GM23338 (cell line): ENCODE results near the gene LAP3. TPM values are rescaled to one million over a fixed set of nuclear protein-coding genes. Genes with fewer than 3 reads are reported as not detected.
"Not testable (repeated sequence)": the region's sequence is repeated elsewhere in the genome, so short reads cannot be mapped to it uniquely, and the experiment has no call there.

Experiments
- ATAC-seq: fragments of 200-7000 bp; cut with Tn5 transposase; 3 replicates; pipeline ENCODE4 v1.9.1; 2020
- DNase-seq: peaks from one replicate; pipeline ENCODE4 v3.0.0-alpha.2; 2015; ENCODE audit warnings: low spot score
- H2AFZ ChIP-seq: fragments of 200-600 bp; sonication (generic); 2 replicates; pipeline ENCODE4 v1.8.0; 2016; ENCODE audit warnings: antibody characterized with exemption, mild to moderate bottlenecking, moderate library complexity
- H3F3A ChIP-seq: fragments of 200-600 bp; sonication (generic); replicated peaks from 2 replicates; pipeline ENCODE4 v1.8.0; 2017; ENCODE audit warnings: antibody characterized with exemption, mixed run types, low read depth
- H3K27ac ChIP-seq: fragments of 200-600 bp; sonication (generic); 2 replicates; pipeline ENCODE4 v1.6.1; 2016; ENCODE audit warnings: low read depth
- H3K27me3 ChIP-seq: fragments of 200-600 bp; sonication (generic); 2 replicates; pipeline ENCODE4 v1.8.0; 2016; ENCODE audit warnings: mild to moderate bottlenecking, mixed run types, moderate library complexity; ENCODE audit not compliant: insufficient read depth
- H3K36me3 ChIP-seq: fragments of 200-600 bp; sonication (generic); 2 replicates; pipeline ENCODE4 v1.8.0; 2016; ENCODE audit warnings: mild to moderate bottlenecking; ENCODE audit not compliant: insufficient read depth
- H3K4me1 ChIP-seq: fragments of 200-600 bp; sonication (generic); 2 replicates; pipeline ENCODE4 v1.8.0; 2016; ENCODE audit warnings: mild to moderate bottlenecking, moderate library complexity; ENCODE audit not compliant: insufficient read depth
- H3K4me2 ChIP-seq: fragments of 200-600 bp; sonication (generic); 2 replicates; pipeline ENCODE4 v1.7.1; 2017; ENCODE audit warnings: mixed run types
- H3K4me3 ChIP-seq: fragments of 200-600 bp; sonication (generic); 2 replicates; pipeline ENCODE4 v1.6.1; 2016; ENCODE audit warnings: mixed run types
- H3K79me2 ChIP-seq: fragments of 200-600 bp; sonication (generic); replicated peaks from 2 replicates; pipeline ENCODE4 v1.8.0; 2017; ENCODE audit warnings: mild to moderate bottlenecking; ENCODE audit not compliant: insufficient read depth
- H3K9me2 ChIP-seq: fragments of 200-600 bp; sonication (generic); 2 replicates; pipeline ENCODE4 v1.8.0; 2017; ENCODE audit not compliant: insufficient read depth
- H4K20me1 ChIP-seq: fragments of 200-600 bp; sonication (generic); replicated peaks from 2 replicates; pipeline ENCODE4 v1.8.0; 2017; ENCODE audit warnings: mild to moderate bottlenecking; ENCODE audit not compliant: insufficient read depth
- H3K27ac Mint-ChIP-seq: 2 replicates; pipeline ENCODE4 v1.8.0; 2020; ENCODE audit warnings: inconsistent platforms, mild to moderate bottlenecking, moderate library complexity, mixed read lengths
- H3K27me3 Mint-ChIP-seq: 3 replicates; pipeline ENCODE4 v1.8.0; 2022; ENCODE audit warnings: low read depth, mild to moderate bottlenecking, moderate library complexity, mixed read lengths, inconsistent platforms; ENCODE audit not compliant: insufficient read depth, poor library complexity
- H3K36me3 Mint-ChIP-seq: 3 replicates; pipeline ENCODE4 v1.8.0; 2021; ENCODE audit warnings: low read depth, mild to moderate bottlenecking, inconsistent platforms, moderate library complexity, mixed read lengths
- H3K4me1 Mint-ChIP-seq: 3 replicates; pipeline ENCODE4 v1.8.0; 2020; ENCODE audit warnings: mild to moderate bottlenecking, inconsistent platforms, mixed read lengths
- H3K4me3 Mint-ChIP-seq: 3 replicates; pipeline ENCODE4 v1.8.0; 2021; ENCODE audit warnings: moderate library complexity, mild to moderate bottlenecking, inconsistent platforms, mixed read lengths
- H3K9me3 Mint-ChIP-seq: 3 replicates; pipeline ENCODE4 v1.8.0; 2020; ENCODE audit warnings: moderate library complexity, mild to moderate bottlenecking, inconsistent platforms, mixed read lengths
- EZH2 ChIP-seq: fragments of 200-600 bp; sonication (generic); IDR thresholded peaks from one replicate; pipeline ENCODE4 v1.8.0; 2017; ENCODE audit warnings: antibody characterized with exemption, mild to moderate bottlenecking, low read depth; ENCODE audit not compliant: unreplicated experiment
- JUNB ChIP-seq: IDR thresholded peaks from one replicate; pipeline ENCODE4 v1.6.1; 2016; ENCODE audit warnings: antibody characterized with exemption; ENCODE audit not compliant: unreplicated experiment
- NANOG ChIP-seq: IDR thresholded peaks from 2 replicates; pipeline ENCODE4 v1.6.1; 2016; ENCODE audit warnings: antibody characterized with exemption, borderline replicate concordance
- ZNF114 ChIP-seq: fragments of 250-450 bp; sonication (Bioruptor Pico); IDR thresholded peaks from 2 replicates; pipeline ENCODE4 v1.5.0; 2020; ENCODE audit warnings: mild to moderate bottlenecking, moderate library complexity
- ZNF331 ChIP-seq: fragments of 250-450 bp; sonication (Bioruptor Pico); IDR thresholded peaks from 2 replicates; pipeline ENCODE4 v1.5.0; 2020; ENCODE audit warnings: low read depth, mild to moderate bottlenecking, moderate library complexity
- polyA plus RNA-seq: library from polyadenylated mRNA; unstranded; fragments of >200 nt; fragmentation: Nextera tagmentation; extraction: Ambion mirVana; gene quantifications from 2 replicates; pipeline ENCODE4 v1.2.1, GENCODE V29; 2016
- total RNA-seq: library from RNA; depleted of rRNA; stranded (reverse); fragments of >200 nt; shearing (Covaris generic); gene quantifications from 2 replicates; pipeline ENCODE4 v1.2.3, GENCODE V29; 2014
- TF ChIP-seq, protein P1 (sequence below): fragments of 250-450 bp; sonication (Bioruptor Pico); IDR thresholded peaks from 2 replicates; pipeline ENCODE4 v1.5.0; 2020; ENCODE audit warnings: mild to moderate bottlenecking, moderate library complexity
- TF ChIP-seq, protein P2 (sequence below): IDR thresholded peaks from one replicate; pipeline ENCODE4 v1.6.1; 2018; ENCODE audit warnings: antibody characterized with exemption; ENCODE audit not compliant: unreplicated experiment

Gene LAP3
- total and polyA plus RNA-seq, 2 experiments from 2014 or later: 28.6 to 63.6 TPM

DNA sequence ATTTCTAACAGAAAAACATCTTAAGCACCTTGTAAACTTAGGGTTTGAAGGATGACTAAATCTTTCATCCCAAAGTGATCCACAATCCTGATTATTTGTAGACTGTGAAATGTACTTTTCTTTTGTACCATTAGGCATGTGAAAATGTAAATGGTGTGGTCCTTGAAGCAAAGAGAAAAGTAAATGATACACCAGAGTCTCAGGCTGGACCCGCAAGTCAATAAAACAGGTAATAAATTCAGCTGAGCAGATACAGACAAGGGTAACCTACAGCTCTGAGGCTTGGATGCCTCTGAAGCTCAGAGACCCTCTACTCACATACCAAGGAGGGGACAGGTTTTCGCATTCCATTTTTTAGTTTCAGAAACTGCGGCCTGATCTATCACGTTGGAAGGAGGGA lies 2.8 kb upstream of the LAP3 start:
- no peak overlapping the region for H3K4me3 ChIP-seq
- TF ChIP-seq JUNB: no peak
- TF ChIP-seq, protein P1, sequence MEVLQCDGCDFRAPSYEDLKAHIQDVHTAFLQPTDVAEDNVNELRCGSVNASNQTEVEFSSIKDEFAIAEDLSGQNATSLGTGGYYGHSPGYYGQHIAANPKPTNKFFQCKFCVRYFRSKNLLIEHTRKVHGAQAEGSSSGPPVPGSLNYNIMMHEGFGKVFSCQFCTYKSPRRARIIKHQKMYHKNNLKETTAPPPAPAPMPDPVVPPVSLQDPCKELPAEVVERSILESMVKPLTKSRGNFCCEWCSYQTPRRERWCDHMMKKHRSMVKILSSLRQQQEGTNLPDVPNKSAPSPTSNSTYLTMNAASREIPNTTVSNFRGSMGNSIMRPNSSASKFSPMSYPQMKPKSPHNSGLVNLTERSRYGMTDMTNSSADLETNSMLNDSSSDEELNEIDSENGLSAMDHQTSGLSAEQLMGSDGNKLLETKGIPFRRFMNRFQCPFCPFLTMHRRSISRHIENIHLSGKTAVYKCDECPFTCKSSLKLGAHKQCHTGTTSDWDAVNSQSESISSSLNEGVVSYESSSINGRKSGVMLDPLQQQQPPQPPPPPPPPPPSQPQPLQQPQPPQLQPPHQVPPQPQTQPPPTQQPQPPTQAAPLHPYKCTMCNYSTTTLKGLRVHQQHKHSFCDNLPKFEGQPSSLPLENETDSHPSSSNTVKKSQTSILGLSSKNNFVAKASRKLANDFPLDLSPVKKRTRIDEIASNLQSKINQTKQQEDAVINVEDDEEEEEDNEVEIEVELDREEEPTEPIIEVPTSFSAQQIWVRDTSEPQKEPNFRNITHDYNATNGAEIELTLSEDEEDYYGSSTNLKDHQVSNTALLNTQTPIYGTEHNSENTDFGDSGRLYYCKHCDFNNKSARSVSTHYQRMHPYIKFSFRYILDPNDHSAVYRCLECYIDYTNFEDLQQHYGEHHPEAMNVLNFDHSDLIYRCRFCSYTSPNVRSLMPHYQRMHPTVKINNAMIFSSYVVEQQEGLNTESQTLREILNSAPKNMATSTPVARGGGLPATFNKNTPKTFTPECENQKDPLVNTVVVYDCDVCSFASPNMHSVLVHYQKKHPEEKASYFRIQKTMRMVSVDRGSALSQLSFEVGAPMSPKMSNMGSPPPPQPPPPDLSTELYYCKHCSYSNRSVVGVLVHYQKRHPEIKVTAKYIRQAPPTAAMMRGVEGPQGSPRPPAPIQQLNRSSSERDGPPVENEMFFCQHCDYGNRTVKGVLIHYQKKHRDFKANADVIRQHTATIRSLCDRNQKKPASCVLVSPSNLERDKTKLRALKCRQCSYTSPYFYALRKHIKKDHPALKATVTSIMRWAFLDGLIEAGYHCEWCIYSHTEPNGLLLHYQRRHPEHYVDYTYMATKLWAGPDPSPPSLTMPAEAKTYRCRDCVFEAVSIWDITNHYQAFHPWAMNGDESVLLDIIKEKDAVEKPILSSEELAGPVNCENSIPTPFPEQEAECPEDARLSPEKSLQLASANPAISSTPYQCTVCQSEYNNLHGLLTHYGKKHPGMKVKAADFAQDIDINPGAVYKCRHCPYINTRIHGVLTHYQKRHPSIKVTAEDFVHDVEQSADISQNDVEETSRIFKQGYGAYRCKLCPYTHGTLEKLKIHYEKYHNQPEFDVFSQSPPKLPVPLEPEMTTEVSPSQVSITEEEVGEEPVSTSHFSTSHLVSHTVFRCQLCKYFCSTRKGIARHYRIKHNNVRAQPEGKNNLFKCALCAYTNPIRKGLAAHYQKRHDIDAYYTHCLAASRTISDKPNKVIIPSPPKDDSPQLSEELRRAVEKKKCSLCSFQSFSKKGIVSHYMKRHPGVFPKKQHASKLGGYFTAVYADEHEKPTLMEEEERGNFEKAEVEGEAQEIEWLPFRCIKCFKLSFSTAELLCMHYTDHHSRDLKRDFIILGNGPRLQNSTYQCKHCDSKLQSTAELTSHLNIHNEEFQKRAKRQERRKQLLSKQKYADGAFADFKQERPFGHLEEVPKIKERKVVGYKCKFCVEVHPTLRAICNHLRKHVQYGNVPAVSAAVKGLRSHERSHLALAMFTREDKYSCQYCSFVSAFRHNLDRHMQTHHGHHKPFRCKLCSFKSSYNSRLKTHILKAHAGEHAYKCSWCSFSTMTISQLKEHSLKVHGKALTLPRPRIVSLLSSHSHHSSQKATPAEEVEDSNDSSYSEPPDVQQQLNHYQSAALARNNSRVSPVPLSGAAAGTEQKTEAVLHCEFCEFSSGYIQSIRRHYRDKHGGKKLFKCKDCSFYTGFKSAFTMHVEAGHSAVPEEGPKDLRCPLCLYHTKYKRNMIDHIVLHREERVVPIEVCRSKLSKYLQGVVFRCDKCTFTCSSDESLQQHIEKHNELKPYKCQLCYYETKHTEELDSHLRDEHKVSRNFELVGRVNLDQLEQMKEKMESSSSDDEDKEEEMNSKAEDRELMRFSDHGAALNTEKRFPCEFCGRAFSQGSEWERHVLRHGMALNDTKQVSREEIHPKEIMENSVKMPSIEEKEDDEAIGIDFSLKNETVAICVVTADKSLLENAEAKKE: no peak
- TF ChIP-seq NANOG: no peak
- TF ChIP-seq, protein P2, sequence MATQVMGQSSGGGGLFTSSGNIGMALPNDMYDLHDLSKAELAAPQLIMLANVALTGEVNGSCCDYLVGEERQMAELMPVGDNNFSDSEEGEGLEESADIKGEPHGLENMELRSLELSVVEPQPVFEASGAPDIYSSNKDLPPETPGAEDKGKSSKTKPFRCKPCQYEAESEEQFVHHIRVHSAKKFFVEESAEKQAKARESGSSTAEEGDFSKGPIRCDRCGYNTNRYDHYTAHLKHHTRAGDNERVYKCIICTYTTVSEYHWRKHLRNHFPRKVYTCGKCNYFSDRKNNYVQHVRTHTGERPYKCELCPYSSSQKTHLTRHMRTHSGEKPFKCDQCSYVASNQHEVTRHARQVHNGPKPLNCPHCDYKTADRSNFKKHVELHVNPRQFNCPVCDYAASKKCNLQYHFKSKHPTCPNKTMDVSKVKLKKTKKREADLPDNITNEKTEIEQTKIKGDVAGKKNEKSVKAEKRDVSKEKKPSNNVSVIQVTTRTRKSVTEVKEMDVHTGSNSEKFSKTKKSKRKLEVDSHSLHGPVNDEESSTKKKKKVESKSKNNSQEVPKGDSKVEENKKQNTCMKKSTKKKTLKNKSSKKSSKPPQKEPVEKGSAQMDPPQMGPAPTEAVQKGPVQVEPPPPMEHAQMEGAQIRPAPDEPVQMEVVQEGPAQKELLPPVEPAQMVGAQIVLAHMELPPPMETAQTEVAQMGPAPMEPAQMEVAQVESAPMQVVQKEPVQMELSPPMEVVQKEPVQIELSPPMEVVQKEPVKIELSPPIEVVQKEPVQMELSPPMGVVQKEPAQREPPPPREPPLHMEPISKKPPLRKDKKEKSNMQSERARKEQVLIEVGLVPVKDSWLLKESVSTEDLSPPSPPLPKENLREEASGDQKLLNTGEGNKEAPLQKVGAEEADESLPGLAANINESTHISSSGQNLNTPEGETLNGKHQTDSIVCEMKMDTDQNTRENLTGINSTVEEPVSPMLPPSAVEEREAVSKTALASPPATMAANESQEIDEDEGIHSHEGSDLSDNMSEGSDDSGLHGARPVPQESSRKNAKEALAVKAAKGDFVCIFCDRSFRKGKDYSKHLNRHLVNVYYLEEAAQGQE: no peak
- no peak for TF ChIP-seq ZNF331 (CRISPR knock-in tag)
- TF ChIP-seq ZNF114 (CRISPR knock-in tag): no peak
- TF ChIP-seq EZH2: no peak
- H4K20me1 ChIP-seq: 0 out of 2 replicates have a peak, but pooled peaks cover 6% of the 10 kb centered on the region
- peaks cover 3% of the 10 kb centered on the region; the same call in 1 of the 2 replicates for H3K4me1 ChIP-seq
- ATAC-seq: no peak
- no peak overlapping the region for H3K4me2 ChIP-seq
- H3K4me1 Mint-ChIP-seq: peaks cover 17% of the 10 kb centered on the region; the same call in 2 of the 3 replicates
- H3K36me3 Mint-ChIP-seq: peaks cover 3% of the 10 kb centered on the region; the same call in 2 of the 3 replicates
- H3K4me3 Mint-ChIP-seq: no peak overlapping the region
- peaks cover 15% of the 10 kb centered on the region for H3K79me2 ChIP-seq
- H3K9me2 ChIP-seq: no peaks in the 10 kb centered on the region
- no peak for DNase-seq
- H3K9me3 Mint-ChIP-seq: no peaks in the 10 kb centered on the region; the same call in 2 of the 3 replicates
- H3K36me3 ChIP-seq: no peaks in the 10 kb centered on the region; the same call in 1 of the 2 replicates
- no peak overlapping the region for H3K27ac ChIP-seq
- H3K27me3 ChIP-seq: no peaks in the 10 kb centered on the region
- H3K27ac Mint-ChIP-seq: no peak overlapping the region
- no peak overlapping the region for H2AFZ ChIP-seq
- H3K27me3 Mint-ChIP-seq: peaks cover 17% of the 10 kb centered on the region
- H3F3A ChIP-seq: 0 out of 2 replicates have a peak, but pooled peaks cover 4% of the 10 kb centered on the region

DNA sequence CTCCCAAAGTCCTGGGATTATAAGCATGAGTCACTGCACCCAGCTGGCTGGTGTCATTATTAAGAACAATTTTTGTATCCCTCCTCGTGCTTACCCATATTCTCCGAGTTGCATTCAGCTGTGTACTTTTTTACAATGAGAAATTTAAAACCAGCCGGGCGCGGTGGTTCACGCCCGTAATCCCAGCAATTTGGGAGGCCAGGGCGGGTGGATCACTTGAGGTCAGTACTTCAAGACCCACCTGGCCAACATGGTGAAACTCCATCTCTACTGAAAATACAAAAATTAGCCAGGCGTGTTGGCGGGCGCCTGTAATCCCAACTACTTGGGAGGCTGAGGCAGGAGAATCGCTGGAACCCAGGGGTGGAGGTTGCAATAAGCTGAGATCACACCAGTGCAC lies 1.8 kb upstream of the LAP3 start:
- ATAC-seq, H2AFZ ChIP-seq, H3K4me2 ChIP-seq, H3K4me1 ChIP-seq, H3K36me3 Mint-ChIP-seq, H3K36me3 ChIP-seq, H3K27ac Mint-ChIP-seq, H3K27ac ChIP-seq, H3K27me3 ChIP-seq, H3K4me3 ChIP-seq, H3K4me3 Mint-ChIP-seq, H3K9me2 ChIP-seq, H3K9me3 Mint-ChIP-seq, H3F3A ChIP-seq, H4K20me1 ChIP-seq, DNase-seq: not testable (repeated sequence)
- Mint-ChIP-seq H3K4me1 (peaks cover 17% of the 10 kb centered on the region; the same call in 2 of the 3 replicates), H3K27me3 (peaks cover 14% of the 10 kb centered on the region)
- H3K79me2 ChIP-seq: peaks cover 15% of the 10 kb centered on the region
